ENCODE data around the gene VSX1.
A peak's percentile ranks its signal among the peaks of the same experiment; 100 is the strongest.

Gene VSX1

DNA sequence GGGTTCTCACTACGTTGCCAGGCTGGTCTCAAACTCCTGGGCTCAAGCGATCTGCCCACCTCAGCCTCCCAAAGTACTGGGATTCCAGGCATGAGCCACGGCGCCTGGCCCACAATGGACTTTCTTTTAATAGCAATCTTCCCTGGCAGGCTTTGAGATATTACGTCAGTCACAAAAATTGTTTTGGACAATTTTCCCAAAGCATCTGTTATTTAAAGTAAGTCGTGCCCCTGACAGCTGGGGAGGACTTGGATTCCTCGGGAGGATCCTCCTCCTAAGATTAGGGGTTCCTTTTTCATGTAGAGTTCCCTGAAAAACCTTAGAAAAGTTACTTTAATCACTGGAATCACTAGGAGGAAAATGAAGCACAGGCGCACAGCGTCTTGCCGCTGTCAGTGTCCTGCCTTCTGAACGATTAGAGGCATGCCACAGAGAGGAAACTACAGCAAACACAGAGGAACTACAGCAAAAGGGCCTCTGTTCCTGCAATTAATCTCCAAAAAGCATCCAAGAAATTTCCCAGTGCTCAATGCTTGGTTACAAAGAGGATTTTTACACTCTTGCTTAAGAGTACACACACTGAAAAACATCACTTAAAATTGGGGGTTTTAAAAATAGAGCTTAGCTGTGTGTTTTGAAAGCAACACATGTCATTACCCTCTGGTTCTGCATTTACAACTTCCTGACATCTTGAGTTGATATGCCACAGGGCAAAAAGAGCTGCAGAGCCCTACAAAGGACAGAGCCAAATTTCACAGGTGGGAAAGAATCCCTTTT is 28.5 kb downstream of the VSX1 start:
- DNase-seq (ENCODE audit: low read depth) = no peak

DNA sequence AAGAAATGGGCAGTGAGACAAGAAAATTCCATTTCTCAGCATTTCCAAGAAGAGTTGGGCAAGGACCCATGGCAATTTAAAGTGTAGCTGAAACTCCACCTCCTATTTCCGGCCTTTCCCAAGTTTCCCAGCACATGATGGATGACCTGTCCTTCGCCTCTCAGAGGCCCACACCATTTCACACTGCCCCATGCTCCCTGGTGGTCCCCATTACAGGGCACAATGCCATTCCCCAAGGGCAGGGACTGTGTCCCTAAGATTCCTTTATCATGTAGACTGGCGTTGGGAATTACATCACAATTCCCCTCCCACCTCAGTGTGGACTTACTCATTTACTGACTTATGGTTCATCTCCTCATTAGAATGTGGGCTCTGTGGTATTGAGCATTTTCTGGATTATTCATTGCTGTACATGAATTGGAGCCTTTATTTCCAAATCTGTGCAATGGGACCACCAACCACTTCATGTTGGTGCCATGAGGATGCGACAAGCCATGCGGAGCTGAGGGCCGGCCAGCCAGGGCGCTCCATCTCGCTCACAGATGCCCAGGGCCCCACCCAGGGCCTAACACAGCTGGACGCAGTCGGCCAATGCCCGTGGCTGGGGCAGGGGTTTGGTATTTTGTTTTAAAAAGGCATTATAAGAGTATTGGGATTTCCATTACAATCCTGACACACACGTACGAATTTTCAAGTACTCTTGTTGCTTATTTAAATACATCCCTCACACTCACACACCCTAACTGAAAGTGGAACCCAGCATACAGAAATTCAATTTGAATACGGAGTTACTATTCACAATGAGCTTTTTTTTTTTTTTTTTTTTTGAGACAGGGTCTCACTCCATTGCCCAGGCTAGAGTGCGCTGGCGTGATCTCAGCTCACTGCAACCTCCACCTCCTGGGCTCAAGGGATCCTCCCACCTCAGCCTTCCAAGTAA is 29.4 kb downstream of the VSX1 start:
- no peak for DNase-seq (ENCODE audit: low read depth)

DNA sequence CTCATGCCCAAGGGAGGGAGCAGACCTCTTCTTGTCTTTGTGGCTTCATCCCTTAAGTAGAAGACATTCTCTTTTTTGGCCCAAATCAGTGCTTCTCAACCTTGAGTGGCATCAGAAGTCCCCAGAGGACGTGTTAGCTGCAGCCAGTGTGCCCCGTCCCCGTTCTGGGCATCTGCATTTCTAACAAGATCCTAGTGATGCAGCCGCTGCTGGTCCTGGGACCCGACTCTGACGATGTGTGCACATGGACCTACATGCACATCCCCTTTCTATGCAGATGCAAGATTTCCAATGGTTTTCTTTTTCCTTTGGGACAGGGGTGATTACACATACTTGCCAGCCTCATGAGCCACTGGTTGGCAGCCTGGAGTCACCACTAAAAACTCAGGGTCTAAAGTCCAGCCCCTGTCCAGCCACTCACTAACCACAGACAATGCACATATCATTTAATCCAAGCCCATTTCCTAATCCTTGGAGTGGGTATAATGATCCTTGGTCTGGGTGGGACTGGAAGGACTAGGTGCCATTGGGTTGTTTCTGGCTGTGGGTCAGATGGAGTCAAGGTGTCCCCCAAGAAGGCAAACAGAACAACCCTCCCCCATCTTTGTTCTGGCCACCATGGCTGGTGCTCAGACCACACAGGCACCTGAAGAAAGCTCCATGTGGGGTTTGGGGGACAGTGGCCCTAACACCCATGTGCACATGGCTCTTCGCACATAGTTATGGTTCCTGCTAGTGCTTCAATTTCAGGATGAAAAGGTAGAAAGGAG is 30.4 kb downstream of the VSX1 start:
- DNase-seq (ENCODE audit: low read depth) = no peak

DNA sequence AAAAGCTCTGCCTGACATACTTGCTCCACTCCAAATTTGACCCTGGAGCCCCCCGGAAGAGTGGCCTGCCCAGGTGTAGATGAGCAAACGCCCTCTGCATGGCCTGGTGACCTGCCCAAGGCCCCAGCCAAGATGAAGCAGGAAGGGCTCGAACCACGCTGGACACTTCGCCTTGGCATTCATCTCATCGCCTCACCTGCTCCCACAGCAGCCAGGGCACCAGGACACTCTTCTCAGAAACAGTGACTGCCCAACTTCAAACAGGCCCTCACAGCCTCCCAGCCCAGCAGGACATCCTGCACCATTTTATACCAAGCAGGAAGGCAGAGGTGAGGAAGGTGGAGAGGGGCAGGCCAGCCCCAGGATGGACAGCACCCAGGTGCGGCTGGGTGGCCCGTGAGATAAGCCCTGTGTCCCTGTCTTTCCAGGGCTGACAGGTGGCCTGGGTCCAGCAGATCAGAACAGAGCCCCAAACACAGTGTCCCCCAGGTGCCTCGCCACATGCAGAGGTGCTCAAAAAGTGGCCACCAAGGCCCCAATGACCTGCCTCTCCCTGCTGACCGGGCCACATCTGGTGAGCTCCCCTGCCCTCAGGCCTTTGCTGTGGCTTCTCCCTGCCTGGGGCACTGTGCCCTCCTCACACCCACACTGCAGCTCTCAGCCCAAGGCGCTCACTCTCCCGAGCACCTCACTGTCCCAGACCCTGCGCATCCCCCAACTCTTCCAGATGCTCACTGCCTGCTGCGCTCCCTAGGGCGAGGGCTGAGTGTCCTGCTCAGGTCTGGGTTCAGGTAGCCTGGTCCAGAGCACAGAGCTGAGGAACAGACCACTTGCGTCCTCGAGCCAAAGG is 31.2 kb downstream of the VSX1 start:
- no peak for DNase-seq (ENCODE audit: low read depth)

DNA sequence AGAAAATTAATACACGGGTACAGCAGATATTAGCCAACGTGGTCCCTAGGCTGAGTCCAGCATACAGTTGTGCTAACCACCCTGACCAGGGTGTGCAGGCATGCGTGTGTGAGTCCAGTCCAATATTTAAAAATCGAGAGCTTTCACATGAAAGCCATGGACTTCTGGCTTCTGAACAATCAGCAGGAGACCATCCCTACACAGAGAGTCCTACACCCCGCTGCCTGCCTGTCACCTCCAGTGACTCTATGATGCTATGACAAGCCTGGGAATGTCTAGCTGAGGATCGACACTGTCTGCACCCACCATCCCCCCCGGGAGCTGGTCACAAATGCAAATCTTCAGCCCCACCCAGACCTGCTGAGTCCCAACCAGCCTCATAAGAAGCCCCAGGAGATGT is 31.9 kb downstream of the VSX1 start:
- no peak for DNase-seq (ENCODE audit: low read depth)

DNA sequence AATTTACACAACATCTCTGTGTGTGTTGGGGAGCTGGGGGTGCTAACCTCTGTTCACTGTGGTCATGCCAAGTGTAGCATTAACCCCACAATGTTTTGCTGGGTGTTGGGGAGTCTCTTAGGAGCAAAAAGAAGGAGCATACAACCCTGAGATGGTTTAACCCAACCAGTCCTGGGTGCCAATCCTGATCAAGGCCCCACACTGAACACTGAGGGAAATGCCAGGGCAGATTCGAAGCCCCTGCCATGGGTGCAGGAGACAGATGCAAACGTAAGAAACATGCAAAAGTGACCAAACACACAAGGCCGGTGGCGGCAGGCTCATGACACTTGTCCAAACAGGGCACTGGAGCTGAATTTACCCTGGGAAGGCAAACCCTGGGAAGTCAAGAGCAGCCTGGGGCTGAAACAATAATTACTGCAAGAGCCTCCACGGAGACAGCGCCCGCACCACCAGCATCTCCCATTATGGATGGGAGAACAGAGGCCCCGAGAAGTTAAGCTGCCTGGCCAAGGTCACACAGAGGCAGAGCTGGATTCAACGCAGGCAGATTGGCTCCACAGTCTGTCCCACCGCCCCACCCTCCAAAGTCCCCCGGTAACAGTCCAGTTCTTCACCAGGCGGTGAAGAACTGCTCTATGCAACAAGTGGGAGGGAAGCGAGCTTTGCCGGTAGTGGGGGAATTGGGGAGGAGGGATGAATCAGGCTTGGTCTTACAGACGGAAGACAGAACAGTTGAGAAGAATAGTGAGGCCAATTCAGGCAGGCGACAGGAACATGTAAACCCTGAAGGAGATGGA is 32.5 kb downstream of the VSX1 start:
- no peak for DNase-seq (ENCODE audit: low read depth)

DNA sequence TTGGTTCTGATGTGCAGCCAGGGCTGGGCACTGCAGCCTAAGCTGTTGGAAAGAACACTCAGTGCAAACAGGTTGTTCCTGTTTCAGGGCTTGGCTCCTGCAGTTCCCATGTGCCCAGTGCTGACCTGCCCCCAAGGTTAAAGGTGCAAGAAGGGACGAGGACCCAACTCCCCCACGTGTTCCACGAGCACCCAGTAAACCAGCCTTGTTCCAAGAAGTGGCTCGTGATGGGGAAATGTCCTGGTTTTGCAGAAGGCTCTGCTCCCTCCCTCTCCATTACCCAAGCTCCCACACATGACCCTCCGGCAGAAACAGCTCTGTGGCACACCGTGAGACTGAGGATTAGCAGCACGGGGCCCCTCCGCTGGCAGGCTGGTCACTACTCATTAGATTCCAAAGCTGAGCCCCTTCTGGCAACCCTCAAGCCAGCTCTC is 33.4 kb downstream of the VSX1 start:
- DNase-seq (ENCODE audit: low read depth) = no peak

DNA sequence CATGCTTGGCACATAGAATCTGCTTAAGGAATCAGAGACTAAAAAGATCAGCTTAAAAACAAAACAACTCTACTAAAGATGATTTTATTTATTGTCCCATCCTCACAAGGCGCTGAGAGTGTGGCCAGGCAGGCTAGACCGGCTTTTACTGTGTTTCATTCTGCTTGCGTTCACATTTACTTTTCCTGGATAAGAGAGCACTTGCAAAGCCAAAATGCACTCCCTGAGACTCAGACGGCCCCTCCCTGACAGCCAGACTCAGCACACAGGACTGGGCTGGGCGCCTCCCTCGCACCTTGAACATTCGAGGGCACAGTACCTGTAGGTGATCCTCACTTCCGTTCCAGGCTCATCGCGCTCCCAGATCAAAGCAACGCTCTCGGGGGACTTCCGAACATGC is 34.2 kb downstream of the VSX1 start:
- no peak for DNase-seq (ENCODE audit: low read depth)

DNA sequence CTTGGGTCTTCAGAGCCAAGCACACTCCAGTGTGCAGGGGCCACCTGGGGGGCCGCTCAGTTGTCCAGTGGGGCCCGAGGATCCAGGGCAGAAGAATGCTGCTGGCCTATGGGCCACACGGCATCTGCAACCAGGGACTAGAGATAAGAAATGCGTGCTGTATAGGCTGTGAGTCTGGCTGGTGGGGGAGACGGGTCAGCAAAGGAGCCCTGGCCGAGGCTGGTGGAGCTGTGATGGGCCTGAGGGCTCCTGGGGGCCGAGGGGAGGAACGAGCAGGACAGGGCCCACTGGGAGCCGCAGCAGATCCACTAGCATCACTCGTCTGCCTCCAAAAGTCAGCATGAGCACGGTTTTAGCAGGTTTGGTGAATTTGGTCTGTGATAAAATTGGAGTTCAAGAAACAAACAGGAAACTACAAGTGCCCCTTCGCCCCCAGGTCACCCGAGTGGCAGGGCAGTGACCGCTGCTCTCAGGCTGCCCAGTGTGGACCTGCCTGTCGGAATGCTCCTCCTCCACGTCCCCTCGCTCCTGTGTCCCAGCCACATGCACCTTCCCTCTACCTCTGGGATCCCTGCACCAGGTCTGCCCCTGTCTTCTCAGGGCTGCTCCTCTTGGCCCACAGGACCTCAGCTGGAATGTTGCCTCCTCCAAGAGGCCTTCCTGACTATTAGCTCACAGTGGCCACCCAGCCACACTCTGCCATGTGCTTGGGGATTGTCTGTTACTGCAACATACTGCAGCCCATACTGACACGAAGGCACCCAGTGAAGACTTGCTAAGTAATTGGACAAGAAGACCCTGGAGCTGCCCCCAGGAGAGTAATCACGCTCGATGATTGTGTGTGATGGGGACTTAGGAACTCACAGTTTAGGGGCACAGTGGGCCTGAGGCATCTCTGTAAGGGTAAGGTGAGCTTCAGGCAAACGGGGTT is 34.9 kb downstream of the VSX1 start:
- DNase-seq (ENCODE audit: low read depth) = no peak

DNA sequence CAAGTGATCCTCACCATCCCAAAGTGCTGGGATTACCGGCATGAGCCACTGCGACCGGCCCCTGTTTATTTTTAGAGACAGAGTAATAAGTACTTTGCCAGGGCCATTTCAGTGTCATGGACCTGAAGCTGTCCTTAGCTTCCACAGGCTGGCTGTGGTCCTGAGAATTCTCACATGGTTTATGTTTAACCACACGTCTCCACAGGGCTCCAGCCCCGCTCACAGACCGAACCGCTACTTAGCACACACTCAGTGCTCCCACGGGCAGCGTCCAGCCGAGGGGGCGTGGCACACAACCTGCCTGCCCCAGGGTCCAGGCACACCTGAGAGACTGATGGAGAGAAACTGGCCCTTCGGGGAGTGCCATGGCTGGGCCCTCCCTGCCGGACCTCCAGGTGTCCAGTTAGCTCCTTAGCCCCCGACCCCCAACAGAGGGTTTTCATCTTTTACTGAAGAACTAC is 35.7 kb downstream of the VSX1 start:
- no peak for DNase-seq (ENCODE audit: low read depth)

DNA sequence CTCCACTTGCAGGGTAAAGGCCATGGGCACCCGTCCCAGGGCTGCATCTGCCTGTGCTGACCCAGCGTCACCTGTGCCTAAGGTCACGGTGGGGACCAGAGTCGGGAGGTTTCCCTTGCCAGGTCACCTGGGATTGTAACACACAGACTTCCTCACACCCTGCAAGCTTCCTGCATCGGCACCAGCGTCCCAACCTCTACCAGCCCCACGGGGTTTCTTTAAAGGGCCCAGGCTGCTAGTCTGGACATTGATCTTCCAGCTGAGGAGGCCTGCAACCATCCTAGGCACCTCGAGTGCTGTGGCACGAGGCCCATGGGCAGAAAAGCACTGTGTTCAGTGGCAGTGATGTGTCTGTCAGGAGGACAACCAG is 36.6 kb downstream of the VSX1 start:
- no peak for DNase-seq (ENCODE audit: low read depth)

DNA sequence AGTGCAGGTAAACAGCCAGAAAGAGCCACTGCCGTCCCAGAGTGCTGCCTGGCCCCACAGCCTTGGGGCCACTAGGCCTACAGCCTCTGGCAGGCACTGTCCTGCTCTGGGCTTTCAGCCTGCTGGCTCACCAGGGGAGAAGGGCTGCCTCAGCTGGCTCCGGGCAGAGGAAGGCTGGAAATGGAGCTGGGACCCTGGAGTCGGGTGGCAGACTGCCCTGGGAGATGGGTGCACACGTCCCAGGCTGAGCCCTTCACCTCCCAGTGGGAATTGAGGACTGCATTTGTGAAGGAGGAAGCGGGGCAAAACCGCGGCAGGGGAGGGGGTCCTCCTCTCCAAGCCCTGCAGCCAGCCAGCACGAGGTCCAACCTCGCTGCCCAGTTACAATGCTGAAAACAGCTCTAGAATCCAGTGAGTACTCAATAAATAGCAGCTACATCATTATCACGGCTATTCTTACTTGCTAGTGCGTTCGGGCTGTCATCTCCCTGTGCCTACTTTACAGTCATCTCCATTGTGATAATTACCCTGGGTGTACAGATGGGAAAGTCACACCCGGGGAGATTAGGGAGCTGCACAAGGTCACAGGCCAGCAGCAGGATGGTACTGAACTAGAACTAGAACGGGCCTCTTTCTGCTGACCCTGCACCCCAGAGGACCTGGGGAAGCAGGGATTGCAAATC is 37.1 kb downstream of the VSX1 start:
- DNase-seq (ENCODE audit: low read depth) = no peak

DNA sequence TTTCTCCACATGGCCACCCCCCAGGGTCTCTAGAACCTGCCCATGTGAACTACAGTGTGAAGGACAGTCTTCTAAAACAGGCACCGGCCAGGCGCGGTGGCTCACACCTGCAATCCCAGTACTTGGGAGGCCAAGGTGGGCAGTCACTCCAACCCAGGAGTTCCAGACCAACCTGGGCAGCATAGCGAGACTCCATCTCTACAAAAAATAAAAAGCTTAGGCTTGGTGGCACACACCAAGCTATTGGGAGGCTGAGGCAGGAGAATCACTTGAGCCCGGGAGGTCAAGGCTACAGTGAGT is 37.7 kb downstream of the VSX1 start:
- no peak for DNase-seq (ENCODE audit: low read depth)

DNA sequence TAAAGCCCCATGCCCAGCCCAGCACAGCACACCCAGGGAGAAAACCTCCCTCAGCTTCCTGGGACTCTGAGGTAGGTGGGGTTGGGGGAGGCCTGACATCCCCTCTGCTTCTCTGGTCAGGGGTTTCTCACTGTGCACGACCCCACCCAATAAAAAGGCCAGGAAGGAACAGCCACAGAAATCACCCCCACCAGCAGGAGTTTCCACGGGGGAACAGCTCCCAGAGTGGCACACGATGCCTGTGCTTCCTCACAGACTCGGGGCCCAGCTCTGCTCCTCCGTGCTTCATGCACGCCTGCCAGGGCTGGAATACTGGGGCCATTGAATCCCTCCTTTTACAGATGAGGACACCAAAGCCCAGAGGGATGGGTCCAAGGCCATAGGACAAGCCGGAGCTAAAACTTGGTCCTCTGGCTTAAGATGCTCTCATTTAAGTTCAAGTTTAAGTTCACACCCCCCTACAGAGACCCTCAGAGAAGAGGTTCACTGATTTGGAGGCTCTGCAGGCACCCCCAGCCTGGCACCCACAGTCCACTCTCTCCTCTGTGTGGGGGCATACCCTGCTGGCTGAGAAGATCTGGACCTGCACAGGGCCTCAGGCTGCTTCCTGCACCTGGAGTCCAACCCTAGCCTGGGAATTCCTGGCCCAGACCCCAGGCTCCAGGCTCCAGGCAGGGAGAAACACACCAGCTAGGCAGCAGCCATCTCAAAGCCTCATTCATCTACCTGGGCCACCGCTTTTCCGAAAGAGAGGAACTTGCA is 38.3 kb downstream of the VSX1 start:
- DNase-seq (ENCODE audit: low read depth) = no peak

DNA sequence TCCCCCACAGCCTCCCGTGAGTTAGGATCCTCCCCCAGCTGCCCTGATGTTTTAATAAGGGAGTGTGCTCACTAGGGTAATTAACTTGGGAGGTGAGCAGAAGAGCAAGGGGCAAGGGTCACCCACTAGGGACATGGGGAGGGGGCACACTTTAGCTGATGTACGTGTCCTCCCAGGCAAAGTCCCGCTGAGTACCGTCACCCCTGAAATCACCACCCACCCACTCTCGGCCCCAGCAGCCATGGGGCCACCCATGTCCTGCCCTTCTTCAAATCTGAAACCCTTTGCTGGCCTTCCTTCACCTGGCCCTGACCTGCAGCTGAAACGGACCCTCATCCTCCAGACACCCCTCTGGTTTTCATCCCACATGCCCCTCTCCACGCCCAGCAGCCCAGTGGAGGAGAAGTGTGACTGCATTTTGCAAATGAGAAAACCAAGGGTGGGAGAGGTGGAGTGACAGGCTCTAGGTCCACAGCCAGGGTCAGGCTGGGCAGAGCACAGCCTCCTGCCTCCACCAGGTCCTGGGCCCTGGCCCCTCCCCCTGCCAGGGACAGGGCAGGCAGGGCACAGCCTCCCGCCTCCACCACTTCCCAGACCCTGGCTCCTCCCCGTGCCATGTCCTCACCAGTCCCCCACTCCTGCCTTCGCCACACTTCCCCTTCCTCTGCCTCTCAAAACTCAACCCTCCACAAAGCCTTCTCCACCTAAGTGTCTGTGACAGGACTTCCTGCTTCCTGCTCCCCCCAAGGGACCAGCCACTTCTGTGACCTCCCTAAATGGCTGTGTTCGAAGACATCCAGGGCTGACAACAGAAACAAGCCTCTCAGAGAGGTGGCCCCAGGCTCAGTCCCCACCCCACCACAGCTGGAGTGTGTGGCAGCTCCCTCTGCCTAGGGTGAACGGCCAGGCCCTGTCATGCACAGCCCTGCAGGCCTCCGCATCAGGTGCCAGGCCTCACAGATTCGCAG is 39.1 kb downstream of the VSX1 start:
- no peak for DNase-seq (ENCODE audit: low read depth)

DNA sequence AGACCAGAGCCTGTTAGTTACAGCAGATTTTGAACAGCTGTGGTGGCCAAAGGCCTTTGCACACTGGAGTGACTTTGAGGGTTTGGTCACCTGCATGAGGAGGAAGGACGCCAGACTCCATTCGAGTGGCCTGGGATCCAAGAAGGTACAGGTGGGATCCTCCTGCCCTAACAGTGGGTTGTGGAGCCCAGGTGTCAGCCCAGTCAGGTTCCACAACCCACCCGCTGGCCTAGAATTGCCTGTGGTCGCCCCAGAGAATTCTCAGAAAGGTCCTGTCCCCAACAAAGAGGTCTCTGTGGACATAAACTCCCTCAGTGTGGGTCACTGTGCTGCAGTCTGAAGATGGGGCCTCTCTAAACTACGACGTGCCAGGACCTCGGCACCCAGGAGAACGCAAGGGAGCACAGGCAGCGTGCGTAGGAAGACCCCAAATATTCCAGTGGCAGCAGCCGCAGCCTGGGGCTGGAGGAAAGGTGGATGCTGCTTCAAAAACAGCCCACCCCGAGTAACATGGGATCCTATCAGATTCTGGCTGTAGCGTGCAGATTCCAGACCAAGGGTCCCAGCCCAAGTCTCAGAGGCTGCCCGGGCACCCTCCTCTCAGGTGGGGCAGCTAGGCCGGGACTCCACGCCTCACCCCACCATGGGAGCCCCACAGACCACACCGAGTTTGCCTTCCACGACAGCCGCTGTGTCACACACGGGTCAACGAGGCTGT is 40.0 kb downstream of the VSX1 start:
- no peak for DNase-seq (ENCODE audit: low read depth)

DNA sequence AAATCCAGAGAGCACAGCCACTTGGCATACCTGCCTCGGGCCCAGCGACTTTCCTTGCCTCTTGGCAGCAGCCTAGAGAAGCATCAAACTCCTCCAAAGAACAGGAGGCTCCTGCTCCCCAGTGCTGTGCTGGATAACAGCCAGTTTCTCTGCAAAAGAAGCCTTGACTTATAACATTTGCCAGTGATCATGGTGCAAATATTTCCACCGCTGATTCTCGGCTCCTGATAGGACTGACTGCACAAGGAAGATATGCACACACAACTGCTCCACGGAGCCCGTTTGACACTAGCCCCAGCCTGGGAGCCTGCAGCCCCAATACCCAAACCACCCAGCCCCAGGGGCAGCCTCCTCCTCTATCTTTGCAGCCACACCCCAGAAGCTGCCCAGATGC is 41.5 kb downstream of the VSX1 start:
- DNase-seq (ENCODE audit: low read depth) = peak; percentile 3
